GM11168 (cell line): ENCODE data around the gene DENND10.
"Not testable (repeated sequence)": the region's sequence is repeated elsewhere in the genome, so short reads cannot be mapped to it uniquely, and the experiment has no call there.

Experiments used
- in situ Hi-C: fragments of 300-500 bp; cut with MboI; formaldehyde crosslinking; loops from one replicate; pipeline ENCODE4 v1.12.0; 2022; ENCODE audit warnings: low sequenced_read_pairs; ENCODE audit not compliant: unreplicated experiment

DENND10 gene

GRCh38 chr10:119162452-119163092 lies 58.7 kb downstream of the DENND10 start:
- in situ Hi-C loops, result no loop called here

- in situ Hi-C loops, result no loop called here
These were observed 61.5 kb downstream of the DENND10 start, which contains the start of gene SFXN4 for GRCh38 chr10:119165171-119166117. Gene SFXN4, minus strand, starts transcription at chr10:119165714. Its CDS starts 67 bp downstream, at chr10:119165647.

GRCh38 chr10:119166118-119166500 lies 62.2 kb downstream of the DENND10 start:
- in situ Hi-C loops, result no loop called here

GRCh38 chr10:119166564-119166963 lies 62.7 kb downstream of the DENND10 start:
- in situ Hi-C loops, result no loop called here

- in situ Hi-C loops, result no loop called here
These were observed 63.1 kb downstream of the DENND10 start for GRCh38 chr10:119167041-119167440.

- in situ Hi-C loops, result no loop called here
These were observed 70.2 kb downstream of the DENND10 start for GRCh38 chr10:119174109-119174508.

- in situ Hi-C loops, result no loop called here
These were observed 72.3 kb downstream of the DENND10 start for GRCh38 chr10:119176166-119176565.

- in situ Hi-C loops, result no loop called here
These were observed 73.9 kb downstream of the DENND10 start for GRCh38 chr10:119177708-119178371.

GRCh38 chr10:119178372-119179119 lies 74.6 kb downstream of the DENND10 start, which contains the start of gene PRDX3:
Gene PRDX3, minus strand, starts transcription at chr10:119178812. Its CDS starts 22 bp downstream, at chr10:119178790.
- in situ Hi-C loops, result no loop called here

- in situ Hi-C loops, result not testable (repeated sequence)
These were observed 77.0 kb downstream of the DENND10 start for GRCh38 chr10:119180850-119181400.

GRCh38 chr10:119183664-119184412 lies 79.9 kb downstream of the DENND10 start:
- in situ Hi-C loops, result no loop called here
